Fibroblast of the conjunctiva (primary cell): ENCODE data around the gene CC2D2A.
A peak's percentile ranks its signal among the peaks of the same experiment; 100 is the strongest.

Experiments
- DNase-seq: peaks from one replicate; pipeline ENCODE4 v3.0.0-alpha.2; 2010; ENCODE audit warnings: low read depth

Gene CC2D2A

DNA sequence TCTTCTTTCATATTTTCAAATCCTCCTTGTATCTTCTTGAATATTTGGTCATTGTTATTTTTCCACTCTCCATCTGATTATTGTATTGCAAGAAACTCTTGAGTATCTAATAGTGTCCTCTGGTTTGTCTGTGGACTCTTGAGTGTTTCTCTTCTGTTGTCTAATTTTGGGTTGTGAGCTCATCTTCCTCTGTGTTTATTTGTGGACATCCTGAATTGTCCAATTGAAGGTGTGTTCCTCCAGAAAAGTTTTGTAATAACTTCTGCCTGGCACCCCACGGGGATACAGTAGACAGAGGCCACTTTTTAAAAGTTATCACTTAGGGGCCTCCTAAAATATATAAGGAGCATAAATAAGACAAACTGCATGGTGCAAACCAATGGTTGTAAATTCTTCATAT is 3.1 kb upstream of the CC2D2A start:
- no peak for DNase-seq

DNA sequence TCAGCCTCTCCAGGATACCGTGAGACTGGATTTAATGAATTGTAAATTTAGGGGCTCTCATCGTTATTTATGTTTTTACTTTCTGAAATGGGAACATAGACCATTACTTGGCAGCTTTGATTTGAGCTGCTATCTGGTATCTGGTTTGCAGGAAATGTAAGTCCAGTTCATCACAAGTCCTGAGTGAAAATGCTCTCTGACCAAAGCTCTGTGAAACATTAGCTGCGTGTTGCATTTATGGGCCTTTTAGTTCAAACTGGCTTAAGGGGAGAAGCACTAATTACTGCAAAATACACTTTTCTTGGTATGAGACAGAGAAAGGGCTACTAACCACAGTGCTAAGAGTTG is 420 bp downstream of the CC2D2A start:
- DNase-seq = no peak

DNA sequence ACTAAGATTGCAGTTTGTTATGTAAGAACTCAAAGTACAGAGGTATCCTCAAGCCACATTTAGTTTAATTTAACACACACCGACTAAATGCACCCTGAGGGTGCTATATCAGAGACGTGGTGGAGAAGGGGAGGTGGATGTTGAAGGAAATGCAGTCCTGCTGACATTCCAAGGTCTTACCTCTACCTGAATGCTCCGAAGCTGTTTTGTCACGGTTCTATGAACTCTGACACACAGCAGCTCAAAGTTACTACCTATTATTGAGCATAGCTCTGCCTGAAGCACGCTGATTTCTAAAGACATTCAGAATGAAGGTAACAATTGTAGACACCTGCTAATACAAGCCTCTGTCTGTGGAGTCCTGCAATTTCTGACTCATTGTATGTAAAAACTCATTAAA is 6.7 kb downstream of the CC2D2A start:
- no peak for DNase-seq

DNA sequence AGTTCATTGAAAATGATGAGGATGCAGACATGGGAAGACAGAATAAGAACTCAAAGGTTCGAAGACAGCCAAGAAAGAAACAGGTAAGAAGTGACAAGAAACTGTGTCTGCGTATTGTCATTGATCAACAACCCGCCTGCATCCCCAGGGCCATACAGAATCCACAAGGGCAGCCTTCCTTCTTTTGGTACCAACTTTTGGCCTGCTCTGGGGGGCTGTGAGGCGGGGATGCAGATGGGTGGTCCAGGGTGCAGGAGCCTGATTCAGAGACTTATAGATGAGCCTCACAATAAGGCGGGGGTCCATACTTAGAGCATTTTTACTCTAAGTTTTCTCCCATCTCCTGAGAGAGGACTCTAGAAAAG is 9.0 kb downstream of the CC2D2A start:
- DNase-seq = no peak

DNA sequence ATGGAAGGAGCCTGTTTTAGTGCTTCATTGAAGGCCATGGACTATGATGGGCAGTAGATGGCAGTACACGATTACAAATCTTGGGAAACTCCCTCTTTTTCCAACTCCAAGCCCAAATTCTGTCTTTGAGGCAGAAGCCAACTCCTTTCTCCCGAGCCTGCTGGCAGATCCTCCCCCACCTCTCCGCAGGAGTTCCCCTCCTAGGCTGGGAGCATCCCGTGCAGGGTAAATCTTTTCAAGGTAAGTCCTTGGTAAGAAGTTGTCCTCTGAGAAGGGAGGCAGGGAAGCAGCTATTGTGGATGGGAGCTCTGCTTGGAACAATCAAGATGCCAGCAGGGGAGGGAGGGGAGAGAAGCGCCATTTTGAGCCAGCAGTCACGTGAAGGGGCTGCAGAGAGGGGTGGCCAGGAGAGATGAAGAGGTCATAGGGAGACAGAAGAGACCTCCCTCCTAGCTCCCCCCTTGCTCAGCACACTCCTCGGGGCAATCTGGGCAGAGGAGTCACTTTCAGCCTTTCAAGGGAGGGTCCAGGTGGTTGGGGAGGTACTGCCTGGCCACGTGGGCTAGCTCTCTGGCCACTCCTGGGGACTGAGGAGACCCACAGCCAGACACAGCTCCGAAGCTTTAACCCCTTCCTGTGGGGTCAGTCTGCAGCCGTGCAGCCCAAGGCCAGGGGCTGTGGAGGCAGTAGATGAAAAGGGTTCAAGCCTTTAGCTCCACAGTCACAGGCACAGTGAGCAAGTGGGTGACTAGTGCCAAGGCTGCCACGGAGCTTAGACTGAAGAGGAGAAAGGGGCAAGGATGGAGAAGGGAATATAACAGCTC is 9.6 kb downstream of the CC2D2A start:
- peak; percentile 86 for DNase-seq

DNA sequence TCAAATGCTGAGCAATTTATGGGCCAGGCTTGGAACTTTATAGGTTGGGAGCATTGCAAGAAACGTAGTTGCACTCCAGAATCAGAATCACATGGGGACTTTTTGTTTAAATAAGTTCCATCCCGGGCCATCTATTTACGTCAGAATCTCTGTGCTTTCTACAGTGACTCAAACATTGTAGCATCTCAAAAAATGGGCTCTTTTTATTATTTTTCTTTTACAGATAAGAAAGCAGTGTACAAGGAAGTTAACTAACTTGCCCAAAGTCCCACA is 10.2 kb downstream of the CC2D2A start:
- DNase-seq = no peak

DNA sequence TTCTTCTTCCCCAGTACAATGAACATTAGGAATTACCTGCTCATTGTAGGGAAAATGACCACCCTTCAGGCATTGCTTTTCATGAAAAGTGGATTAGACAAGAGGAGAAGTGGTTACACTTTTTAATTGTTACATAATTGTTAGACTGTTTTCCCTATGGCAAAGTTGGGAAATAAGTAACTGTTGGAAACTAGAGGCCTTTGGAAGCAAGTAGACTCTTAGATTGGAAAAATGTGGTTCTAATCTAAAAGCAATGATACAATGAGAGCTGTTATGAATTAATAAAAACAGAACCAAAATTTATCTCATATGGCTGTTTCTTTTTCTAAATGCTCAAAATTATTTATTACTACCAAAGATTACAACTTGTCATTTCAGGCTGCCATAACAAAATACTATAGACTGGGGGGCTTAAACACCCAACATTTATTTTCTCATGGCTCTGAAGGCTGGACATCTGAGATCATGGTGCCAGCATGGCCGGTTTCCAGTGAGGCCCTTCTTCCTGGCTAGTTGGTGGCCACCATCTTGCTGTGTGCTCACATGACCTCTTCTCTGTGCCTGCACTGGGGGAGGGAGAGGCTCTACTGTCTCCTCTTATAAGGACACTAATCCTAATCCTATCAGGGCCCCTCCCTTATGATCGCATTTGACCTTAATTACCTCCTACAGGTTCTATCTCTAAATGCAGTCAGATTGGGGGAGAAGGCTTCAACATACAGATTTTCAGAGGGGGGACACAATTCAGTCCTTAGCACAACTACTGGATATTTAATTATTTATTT is 12.5 kb downstream of the CC2D2A start:
- DNase-seq = no peak

DNA sequence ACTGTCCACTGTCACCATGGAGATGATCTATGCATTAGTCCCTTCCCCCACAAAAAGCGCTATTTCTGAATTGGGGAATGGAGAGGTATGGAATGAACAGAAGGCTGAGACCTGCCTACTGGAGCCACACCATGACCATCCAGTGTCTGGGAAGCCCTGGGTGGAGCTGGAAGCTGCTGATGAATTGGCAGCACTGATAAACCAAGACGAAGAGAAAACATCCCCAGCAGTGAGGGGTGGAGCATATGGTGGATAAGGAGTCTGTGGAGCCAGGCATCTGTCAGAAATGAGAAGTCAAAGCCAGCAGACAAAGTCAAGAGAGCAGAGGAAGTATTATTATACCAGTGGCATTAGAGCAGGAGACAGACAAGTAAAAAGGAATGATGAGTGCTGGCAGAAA is 13.2 kb downstream of the CC2D2A start:
- DNase-seq = no peak

DNA sequence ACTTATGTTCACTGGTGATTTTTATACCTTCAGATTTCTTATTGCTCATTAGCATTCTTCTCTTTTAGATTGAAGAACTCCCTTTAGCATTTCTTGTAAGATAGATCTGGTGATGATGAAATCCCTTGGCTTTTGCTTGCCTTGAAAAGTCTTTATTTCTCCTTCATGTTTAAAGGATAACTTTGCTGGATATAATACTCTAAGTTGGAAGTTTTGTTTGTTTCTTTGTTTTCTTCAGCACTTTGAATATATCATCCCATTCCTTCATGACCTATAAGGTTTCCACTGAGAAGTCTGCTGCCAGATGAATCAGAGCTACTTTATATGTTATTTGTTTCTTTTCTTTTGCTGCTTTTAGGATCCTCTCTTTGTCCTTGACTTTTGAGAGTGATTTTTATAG is 18.5 kb downstream of the CC2D2A start:
- DNase-seq = no peak

DNA sequence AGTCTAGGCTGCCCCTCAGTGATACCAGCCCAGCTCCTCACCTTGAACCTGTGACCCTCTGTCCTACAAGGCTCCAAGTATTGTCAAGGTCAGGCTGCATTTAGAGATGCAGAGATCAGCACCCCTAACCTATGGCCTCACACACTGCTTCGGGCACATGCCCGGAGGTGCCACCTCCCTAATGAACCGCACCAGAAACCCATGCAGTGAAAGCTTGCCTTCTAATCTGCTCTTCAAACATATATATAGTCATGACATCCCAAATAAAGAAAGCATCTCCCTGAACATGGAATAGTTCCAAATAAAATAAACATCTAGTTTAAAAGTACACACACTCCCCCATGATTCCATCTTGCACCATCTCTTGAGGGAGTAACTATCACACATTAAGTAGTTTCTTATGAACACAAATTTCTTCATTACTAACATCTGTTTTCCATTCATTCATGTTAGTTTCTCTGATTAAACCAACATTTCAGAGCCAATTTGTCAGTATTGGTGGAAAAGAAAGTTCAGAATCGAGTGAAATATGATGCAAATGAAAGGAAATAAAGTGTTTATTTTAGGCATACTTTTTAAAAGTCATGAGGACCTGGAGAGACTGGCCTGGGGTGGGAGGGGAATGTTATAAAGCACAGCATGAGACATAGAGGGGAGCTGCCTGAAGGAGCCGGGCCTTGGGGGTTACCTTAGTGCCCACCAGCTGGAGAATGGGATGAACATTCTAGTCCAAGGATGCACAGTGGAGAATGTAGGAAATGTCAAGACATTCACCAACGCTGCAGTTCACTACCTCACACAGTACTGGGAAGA is 19.2 kb downstream of the CC2D2A start:
- peak; percentile 96 for DNase-seq

DNA sequence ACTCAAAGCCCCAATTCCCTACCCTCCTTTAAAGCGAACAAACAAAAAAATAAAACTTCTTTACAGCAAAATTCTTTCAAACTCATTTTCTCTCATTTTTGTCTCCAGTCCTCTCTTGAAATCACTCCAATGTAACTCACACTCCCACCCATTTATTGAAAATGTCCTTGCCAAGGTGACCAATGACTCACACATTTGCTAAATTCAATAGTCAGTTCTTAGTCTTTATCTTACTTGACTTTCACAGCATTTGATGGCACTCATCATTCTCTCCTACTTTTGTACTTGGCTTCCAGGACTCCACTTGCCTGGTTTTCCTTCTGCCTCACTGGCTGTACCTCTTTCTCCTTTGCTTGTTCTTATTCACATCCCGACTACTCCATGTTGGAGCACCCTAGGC is 19.9 kb downstream of the CC2D2A start:
- DNase-seq = no peak

DNA sequence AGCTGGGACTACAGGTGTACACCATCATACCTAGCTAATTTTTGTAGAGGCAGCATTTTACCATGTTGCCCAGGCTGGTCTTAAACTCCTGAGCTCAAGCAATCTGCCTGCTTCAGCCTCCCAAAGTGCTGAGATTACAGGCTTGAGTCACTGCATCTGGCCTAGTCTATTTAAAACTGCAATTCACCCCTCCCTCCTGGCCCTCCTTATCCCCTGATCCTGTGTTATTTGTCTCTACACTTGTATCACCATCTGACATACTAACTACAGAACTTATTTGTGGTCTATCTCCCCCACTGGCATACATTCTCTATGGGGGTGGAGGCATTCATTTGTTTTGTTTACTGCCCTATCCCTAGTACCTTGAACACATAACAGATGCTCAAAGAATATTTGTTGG is 23.7 kb downstream of the CC2D2A start:
- DNase-seq = no peak

DNA sequence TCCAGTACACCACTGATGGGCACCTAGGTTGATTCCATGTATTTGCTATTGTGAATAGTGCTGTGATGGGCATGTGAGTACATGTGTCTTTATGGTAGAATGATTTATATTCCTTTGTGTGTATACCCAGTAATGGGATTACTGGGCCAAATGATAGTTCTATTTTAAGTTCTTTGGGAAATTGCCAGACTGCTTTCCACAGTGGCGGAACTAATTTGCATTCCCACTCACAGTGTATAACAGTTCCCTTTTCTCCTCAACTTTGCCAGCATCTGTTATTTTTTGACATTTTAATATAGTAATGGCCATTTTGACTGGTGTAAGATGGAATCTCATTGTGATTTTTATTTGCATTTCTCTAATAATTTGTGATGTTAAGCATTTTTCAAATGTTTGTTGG is 25.9 kb downstream of the CC2D2A start:
- no peak for DNase-seq

DNA sequence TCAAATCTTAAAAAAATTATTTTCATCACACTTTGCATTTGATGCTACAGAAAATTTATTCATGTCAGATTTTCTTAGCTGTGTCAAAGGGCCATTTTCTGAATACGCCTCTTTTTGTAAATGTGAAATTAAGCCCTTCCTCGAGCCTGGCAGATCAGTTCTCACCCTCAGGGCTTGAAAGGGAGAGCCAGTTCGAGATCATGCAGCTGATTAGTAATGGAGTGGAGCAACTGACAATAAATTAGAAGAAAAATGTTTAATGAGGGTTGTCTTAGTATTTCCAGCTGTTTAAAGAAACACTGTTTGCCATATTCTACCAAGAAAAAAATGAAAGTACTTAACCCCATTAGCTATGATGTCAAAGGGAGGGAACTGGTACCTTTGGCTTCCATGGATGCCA is 28.7 kb downstream of the CC2D2A start:
- no peak for DNase-seq

DNA sequence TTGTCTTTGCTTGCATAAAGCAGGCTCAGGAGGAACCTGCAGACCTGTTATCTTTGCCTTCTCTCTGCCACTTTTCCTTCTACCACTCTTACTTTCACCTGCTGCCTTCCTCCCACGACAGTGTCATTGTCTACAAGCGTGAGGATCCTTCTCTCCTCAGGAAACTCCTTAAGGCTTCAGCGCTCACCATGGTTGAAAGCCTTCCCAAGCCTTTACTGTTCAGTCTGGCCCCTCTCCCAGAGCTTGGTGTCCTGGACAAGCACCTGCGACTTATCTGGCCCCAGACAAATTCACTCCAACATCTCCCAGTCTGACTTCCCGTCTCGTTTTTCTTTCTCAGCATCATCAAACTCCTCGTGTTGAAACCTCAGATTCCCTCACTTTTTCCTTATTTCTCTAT is 31.0 kb downstream of the CC2D2A start:
- DNase-seq = no peak

DNA sequence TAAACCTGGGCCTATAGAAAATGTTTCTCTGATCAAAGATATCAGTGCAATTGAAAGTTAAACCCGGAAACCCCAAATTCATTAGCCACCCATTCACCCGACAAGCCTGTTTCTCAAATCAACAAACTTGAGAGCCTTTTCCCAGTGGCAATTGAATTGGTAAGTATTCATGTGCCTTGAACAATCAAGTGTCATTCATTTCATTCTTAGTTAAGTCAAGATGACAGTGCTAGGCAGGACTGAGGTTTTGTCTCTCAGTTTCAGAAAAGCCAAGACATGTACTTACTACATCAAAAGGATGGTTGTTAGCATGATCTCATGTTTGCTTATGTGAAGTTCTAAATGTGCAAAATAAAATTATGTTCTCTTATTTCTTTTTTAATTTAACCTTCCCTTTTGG is 32.3 kb downstream of the CC2D2A start:
- DNase-seq = no peak

DNA sequence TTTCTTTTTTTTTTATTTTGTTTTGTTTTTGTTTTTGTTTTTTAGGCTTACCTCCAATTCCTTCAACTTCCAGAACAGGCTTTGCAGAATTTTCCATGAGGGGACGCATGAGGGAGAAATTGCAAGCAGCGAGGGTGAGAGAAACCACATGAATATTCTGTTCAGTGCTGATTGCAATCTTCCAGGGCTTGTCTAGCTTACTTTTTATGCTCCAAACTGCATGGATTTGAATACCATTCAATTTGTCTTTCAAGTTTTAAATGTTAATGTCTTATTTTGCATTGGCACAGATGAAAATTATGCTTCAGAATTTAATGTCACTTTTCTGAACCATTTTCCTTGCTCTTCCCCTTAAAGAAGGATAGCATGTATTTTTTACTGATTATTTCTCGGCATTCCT is 32.7 kb downstream of the CC2D2A start:
- DNase-seq = no peak

DNA sequence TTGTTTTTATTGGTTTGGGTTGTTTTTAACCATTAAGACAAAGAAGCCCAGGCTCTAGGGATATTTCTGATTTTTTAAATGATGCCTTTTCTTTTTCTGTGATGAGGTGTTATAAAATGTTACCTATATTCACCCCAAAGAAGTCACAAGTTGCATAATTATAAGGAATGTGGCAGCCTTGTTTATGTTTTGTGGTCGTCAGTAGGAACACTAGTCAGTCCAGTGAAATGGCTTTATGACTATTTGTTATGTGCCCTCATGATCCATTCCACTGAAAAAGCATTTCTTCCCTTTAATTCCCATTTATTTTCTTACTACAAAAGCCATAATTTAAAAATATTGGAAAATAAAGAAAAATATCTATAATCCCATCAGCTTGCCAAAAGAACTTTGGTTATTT is 34.4 kb downstream of the CC2D2A start:
- no peak for DNase-seq

DNA sequence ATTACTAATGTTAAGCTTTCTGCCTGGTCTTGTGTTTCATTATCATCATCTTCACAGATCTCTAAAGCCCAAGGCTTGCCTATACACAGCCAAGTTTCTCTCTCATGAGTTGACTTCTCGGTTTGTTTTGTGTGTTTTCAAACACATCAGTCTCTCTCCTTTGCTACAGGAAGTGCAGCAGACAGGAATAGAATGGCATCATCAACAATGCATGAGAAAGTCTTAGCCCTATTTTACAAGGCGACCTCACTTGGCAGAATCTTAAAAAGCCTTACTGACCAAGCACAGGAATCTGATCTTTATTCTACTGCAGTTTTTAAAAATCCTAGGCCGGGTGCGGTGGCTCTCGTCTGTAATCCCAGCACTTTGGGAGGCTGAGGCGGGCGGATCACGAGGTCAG is 36.8 kb downstream of the CC2D2A start:
- no peak for DNase-seq

DNA sequence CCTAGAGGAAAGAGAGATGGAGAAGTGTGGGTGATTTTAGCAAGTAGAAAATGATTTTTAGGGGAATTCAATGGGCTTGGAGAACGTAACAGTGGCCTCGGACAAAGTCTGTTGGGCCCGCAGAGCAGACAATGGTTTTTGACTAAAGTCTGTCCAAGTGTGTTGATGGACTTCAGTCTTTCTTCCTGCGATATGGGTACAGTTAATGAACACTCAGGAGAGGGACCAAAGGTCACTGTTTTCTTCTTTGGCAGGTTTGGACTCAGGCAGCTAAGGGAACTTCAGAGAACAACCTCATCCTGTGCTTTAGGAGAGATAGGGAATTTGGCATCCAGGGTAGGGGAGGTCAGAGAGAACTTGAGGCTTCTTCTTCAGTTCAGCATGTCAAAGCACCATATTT is 38.0 kb downstream of the CC2D2A start:
- no peak for DNase-seq

DNA sequence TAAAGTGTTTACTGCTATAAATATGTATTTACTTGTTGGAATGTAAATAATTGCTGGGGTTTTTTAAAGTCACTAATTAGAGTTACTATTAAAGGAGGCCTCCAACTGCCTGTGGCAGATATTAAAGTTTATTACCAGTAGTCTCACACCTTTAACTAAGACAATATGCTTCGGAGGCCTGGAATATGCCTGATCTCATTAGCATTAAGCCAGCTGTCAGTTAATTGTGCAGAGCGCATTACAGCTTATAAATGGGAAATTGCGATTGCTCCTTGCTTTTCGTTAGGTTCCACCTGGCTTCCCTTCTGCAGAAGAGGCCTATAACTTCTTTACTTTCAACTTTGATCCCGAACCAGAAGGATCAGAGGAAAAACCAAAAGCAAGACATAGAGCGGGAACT is 41.3 kb downstream of the CC2D2A start:
- no peak for DNase-seq

DNA sequence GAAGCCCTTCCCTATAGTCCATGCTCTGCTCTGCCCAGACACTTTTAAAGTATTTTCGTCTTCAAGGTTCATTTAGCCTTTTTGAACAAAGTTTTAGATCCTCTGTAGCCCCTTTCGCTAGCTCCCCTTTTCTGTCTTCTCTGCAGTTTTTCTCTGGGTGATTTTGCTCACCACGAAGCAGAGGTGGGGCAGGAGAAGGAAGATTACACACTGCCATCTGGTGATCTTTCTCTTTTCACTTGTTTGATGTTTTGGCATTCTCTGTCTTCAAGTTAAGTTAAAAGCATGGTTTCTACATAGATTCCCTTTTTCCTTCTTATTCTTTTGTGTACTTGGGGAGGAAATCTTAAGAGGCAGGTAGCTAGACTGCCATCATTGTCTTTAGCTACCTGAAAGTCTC is 43.9 kb downstream of the CC2D2A start:
- DNase-seq = no peak

DNA sequence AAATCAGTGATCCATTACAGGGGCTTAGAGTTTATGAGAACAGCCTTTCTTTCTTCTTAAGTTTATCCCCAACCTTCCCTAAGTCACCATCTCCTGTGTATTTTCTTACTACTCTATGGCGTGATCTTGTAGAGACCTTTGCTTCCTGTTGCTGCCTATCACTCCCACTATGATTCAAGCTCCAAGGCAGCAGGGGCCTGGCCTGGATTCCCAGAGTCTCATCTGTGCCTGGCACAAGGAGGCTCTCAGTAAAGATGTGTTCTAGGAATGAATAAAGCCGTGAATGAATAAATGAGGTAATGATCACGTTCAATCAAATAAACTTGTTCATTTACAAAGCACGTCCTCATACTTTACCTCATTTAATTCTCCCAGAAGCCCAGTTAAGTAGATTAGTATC is 45.4 kb downstream of the CC2D2A start:
- no peak for DNase-seq
